ENCODE measurements around the gene NMU. TPM values are rescaled to one million over a fixed set of nuclear protein-coding genes. Genes with fewer than 3 reads are reported as not detected.
A peak's percentile ranks its signal among the peaks of the same experiment; 100 is the strongest.

The NMU gene
- total and polyA plus RNA-seq, 9 of the 15 experiments (the other 6 are each of a cell fraction or from before 2014, with no cell fraction given): 73.8 to 846 (median 599) TPM

DNA sequence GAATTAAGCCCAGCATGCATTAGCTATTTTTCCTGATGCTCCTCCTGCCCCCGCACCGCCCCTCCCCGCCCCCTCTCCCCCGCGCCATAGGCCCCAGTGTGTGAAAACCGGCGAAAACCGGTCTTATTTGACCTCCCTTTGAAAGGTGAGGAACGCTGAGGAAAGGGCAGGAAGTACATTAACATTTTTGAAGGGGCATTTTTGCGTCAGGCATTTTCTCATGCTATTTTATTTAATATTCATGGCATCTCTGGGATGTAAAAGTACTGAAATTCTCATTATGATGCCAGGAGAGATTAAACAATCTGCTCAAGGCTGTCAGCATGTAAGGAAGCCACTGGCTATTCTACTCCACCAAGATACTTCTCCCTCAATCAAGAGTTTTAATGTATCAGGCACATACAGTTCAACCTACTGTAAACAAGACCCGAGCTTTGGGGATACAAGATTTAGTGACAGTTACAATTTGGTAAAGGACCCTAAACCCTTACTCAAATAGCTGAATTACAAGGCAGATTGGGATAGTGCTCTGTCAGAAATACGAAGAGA, 1.2 kb upstream of the NMU start (continued):
- TF ChIP-seq MAZ (CRISPR knock-in tag; conservative IDR thresholded peaks at IDR 0.05 in 1 of 2, IDR thresholded peaks at IDR 0.05 in 1 of 2) (peak in 1 of 2 experiments; percentile 54; a peak in 1 of 4 replicates), SOX6 (IDR thresholded peaks at IDR 0.05) (peak; percentile 7; the same call in 1 of the 2 replicates), MTA3 (IDR thresholded peaks at IDR 0.05; ENCODE audit: borderline replicate concordance) (no peak), ZFP91 (CRISPR knock-in tag; IDR thresholded peaks at IDR 0.05) (no peak), SMC3 (conservative IDR thresholded peaks at IDR 0.05; ENCODE audit: insufficient read depth, low read depth, low read length) (no peak), NEUROD1 (IDR thresholded peaks at IDR 0.05; ENCODE audit: borderline replicate concordance, low read depth, low read length, partially characterized antibody) (no peak), ESRRA (IDR thresholded peaks at IDR 0.05; ENCODE audit: borderline replicate concordance, low read depth) (peak; percentile 65; the same call in 1 of the 2 replicates), NR2C2 (CRISPR knock-in tag; IDR thresholded peaks at IDR 0.05) (no peak), NR2C2 (tag; IDR thresholded peaks at IDR 0.05) (peak; percentile 79), ZNF174 (CRISPR knock-in tag; IDR thresholded peaks at IDR 0.05) (no peak), ZKSCAN1 (IDR thresholded peaks at IDR 0.05; ENCODE audit: low read depth, low read length) (no peak), TFAM (CRISPR knock-in tag; conservative IDR thresholded peaks at IDR 0.05) (no peak), KLF13 (tag; IDR thresholded peaks at IDR 0.05; ENCODE audit: borderline replicate concordance, low read depth) (no peak), NFRKB (IDR thresholded peaks at IDR 0.05; ENCODE audit: low read depth) (peak; percentile 85; the same call in 1 of the 2 replicates), ZNF24 (IDR thresholded peaks at IDR 0.05) (peak; percentile 7; the same call in 1 of the 2 replicates), ZNF766 (CRISPR knock-in tag; conservative IDR thresholded peaks at IDR 0.05) (0 out of 2 replicates have a peak, but pooled peaks have one; percentile 16), ZFP1 (CRISPR knock-in tag; IDR thresholded peaks at IDR 0.05) (no peak), HDAC6 (IDR thresholded peaks at IDR 0.05; ENCODE audit: low read depth, low read length) (no peak), ZBTB9 (CRISPR knock-in tag; IDR thresholded peaks at IDR 0.05) (peak; percentile 47), TAF9B (IDR thresholded peaks at IDR 0.05; ENCODE audit: partially characterized antibody) (no peak)
- TF ChIP-seq, protein P1, sequence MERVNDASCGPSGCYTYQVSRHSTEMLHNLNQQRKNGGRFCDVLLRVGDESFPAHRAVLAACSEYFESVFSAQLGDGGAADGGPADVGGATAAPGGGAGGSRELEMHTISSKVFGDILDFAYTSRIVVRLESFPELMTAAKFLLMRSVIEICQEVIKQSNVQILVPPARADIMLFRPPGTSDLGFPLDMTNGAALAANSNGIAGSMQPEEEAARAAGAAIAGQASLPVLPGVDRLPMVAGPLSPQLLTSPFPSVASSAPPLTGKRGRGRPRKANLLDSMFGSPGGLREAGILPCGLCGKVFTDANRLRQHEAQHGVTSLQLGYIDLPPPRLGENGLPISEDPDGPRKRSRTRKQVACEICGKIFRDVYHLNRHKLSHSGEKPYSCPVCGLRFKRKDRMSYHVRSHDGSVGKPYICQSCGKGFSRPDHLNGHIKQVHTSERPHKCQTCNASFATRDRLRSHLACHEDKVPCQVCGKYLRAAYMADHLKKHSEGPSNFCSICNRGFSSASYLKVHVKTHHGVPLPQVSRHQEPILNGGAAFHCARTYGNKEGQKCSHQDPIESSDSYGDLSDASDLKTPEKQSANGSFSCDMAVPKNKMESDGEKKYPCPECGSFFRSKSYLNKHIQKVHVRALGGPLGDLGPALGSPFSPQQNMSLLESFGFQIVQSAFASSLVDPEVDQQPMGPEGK (CRISPR knock-in tag; IDR thresholded peaks at IDR 0.05; ENCODE audit: borderline replicate concordance): no peak
- TF ChIP-seq, protein P2, sequence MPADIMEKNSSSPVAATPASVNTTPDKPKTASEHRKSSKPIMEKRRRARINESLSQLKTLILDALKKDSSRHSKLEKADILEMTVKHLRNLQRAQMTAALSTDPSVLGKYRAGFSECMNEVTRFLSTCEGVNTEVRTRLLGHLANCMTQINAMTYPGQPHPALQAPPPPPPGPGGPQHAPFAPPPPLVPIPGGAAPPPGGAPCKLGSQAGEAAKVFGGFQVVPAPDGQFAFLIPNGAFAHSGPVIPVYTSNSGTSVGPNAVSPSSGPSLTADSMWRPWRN (IDR thresholded peaks at IDR 0.05; ENCODE audit: low read depth): no peak

All from K562 (cell line).